A549 (cell line): ENCODE measurements around the gene IKZF3. TPM values are rescaled to one million over a fixed set of nuclear protein-coding genes. Genes with fewer than 3 reads are reported as not detected.

Experiments used
- ATAC-seq, 2 experiments: fragments of 200-7000 bp in 1 of 2; fragments of >200 bp in 1 of 2; cut with Nextera tagmentation in 1 of 2; cut with Tn5 transposase in 1 of 2; 3 replicates each; pipeline versions ENCODE4 v1.8.0 to v1.9.1; 2018 to 2020; ENCODE audit warnings: mild to moderate bottlenecking in 1 of 2, moderate library complexity in 1 of 2
- CTCF ChIA-PET: fragments of 300-600 bp; sonication (Branson Sonifier 250); formaldehyde crosslinking; extraction: SDS; loops from one replicate; lab custom pipeline; 2021; ENCODE audit warnings: antibody characterized with exemption, inconsistent platforms; lab: Yijun Ruan, JAX
- POLR2A ChIA-PET: fragments of 350-600 bp; formaldehyde crosslinking; extraction: SDS; loops from one replicate; lab custom pipeline; 2021; ENCODE audit warnings: antibody characterized with exemption, inconsistent platforms; lab: Yijun Ruan, JAX
- DNase-seq, 2 experiments: peaks; one replicate each; pipeline versions ENCODE4 v3.0.0 to v3.0.0-alpha.2; 2011 to 2016; ENCODE audit warnings: low read depth in 1 of 2, low spot score in 1 of 2
- FAIRE-seq: peaks from 2 replicates; lab custom pipeline; 2011; peaks lifted over from hg19 to GRCh38; lab: Jason Lieb, UNC
- H3K27ac ChIP-seq, 2 experiments: fragments of >200 bp; sonication (Bioruptor Twin); formaldehyde crosslinking; 3 replicates each; pipeline ENCODE4 v1.5.1; 2016 to 2017
- H3K4me1 ChIP-seq: fragments of >200 bp; sonication (Bioruptor Twin); formaldehyde crosslinking; 3 replicates; pipeline ENCODE4 v1.6.1; 2016
- H3K4me2 ChIP-seq: fragments of >200 bp; sonication (Bioruptor Twin); formaldehyde crosslinking; 3 replicates; pipeline ENCODE4 v1.6.1; 2016
- H3K4me3 ChIP-seq: fragments of >200 bp; sonication (Bioruptor Twin); formaldehyde crosslinking; 3 replicates; pipeline ENCODE4 v1.5.1; 2016
- H3K9me3 ChIP-seq: fragments of >200 bp; sonication (Bioruptor Twin); formaldehyde crosslinking; 3 replicates; pipeline ENCODE4 v1.6.1; 2016
- ATOH8 ChIP-seq: fragments of 250-450 bp; sonication (Bioruptor Pico); IDR thresholded peaks from 2 replicates; pipeline ENCODE4 v1.5.0; 2020; ENCODE audit warnings: low read depth, mild to moderate bottlenecking, moderate library complexity
- CHD2 ChIP-seq: fragments of 150-350 bp; IDR thresholded peaks from 2 replicates; pipeline ENCODE4 v1.6.1; 2014; ENCODE audit warnings: low read length; ENCODE audit not compliant: partially characterized antibody
- E2F6 ChIP-seq: IDR thresholded peaks from 2 replicates; pipeline ENCODE4 v1.6.1; 2012; ENCODE audit warnings: low read depth, borderline replicate concordance
- HES2 ChIP-seq: fragments of >200 bp; sonication (Bioruptor Twin); formaldehyde crosslinking; IDR thresholded peaks from 2 replicates; pipeline ENCODE4 v1.6.1; 2016
- JUN ChIP-seq, 2 experiments: fragments of >200 bp; sonication (Bioruptor Twin); formaldehyde crosslinking; IDR thresholded peaks; 2 replicates in 1 of 2; 3 replicates in 1 of 2; pipeline ENCODE4 v1.6.1; 2016 to 2017
- KDM1A ChIP-seq: fragments of 200-600 bp; sonication (generic); IDR thresholded peaks from 2 replicates; pipeline ENCODE4 v1.6.1; 2016; ENCODE audit warnings: low read depth, mild to moderate bottlenecking
- MAX ChIP-seq: IDR thresholded peaks from 2 replicates; pipeline ENCODE4 v1.6.1; 2012
- POLR2A ChIP-seq: IDR thresholded peaks from 2 replicates; pipeline ENCODE4 v1.6.1; 2012; ENCODE audit warnings: mild to moderate bottlenecking, low read length
- RAD21 ChIP-seq, 2 experiments: fragments of >200 bp in 1 of 2; sonication (Bioruptor Twin) in 1 of 2; formaldehyde crosslinking in 1 of 2; IDR thresholded peaks in 1 of 2; conservative IDR thresholded peaks in 1 of 2; 2 replicates in 1 of 2; 3 replicates in 1 of 2; pipeline ENCODE4 v1.6.1; 2012 to 2018; ENCODE audit warnings: inconsistent platforms in 1 of 2
- RARB ChIP-seq: fragments of 250-450 bp; sonication (Bioruptor Pico); IDR thresholded peaks from 2 replicates; pipeline ENCODE4 v1.8.0; 2021; ENCODE audit warnings: mild to moderate bottlenecking, moderate library complexity
- RCOR1 ChIP-seq: fragments of 150-350 bp; IDR thresholded peaks from 2 replicates; pipeline ENCODE4 v1.6.1; 2014; ENCODE audit warnings: antibody characterized with exemption, low read length, low read depth
- RNF2 ChIP-seq: fragments of 200-600 bp; sonication (generic); IDR thresholded peaks from 2 replicates; pipeline ENCODE4 v1.6.1; 2016; ENCODE audit warnings: low read depth, mild to moderate bottlenecking, antibody characterized with exemption, moderate library complexity, borderline replicate concordance
- SREBF2 ChIP-seq: fragments of 450-650 bp; IDR thresholded peaks from 2 replicates; pipeline ENCODE4 v1.6.1; 2014; ENCODE audit warnings: mild to moderate bottlenecking, moderate library complexity
- TP53 ChIP-seq: fragments of 250-450 bp; sonication (Bioruptor Pico); IDR thresholded peaks from 2 replicates; pipeline ENCODE4 v1.5.0; 2021; ENCODE audit warnings: mild to moderate bottlenecking, moderate library complexity
- USF2 ChIP-seq: fragments of 450-650 bp; IDR thresholded peaks from 2 replicates; pipeline ENCODE4 v1.6.1; 2014; ENCODE audit warnings: antibody characterized with exemption
- ZC3H11A ChIP-seq: fragments of 450-650 bp; IDR thresholded peaks from 2 replicates; pipeline ENCODE4 v1.6.1; 2014; ENCODE audit warnings: antibody characterized with exemption, mild to moderate bottlenecking
- ZFP36 ChIP-seq: fragments of 450-650 bp; IDR thresholded peaks from 2 replicates; pipeline ENCODE4 v1.6.1; 2014; ENCODE audit warnings: borderline replicate concordance; ENCODE audit not compliant: partially characterized antibody
- WGBS: methylation state at CpG from one replicate; pipeline ENCODE4 v1.1.6; 2017; ENCODE audit errors: missing lambda C conversion rate; 5-methylcytosine and 5-hydroxymethylcytosine counted together
- polyA minus RNA-seq: library from RNA; depleted of rRNA, polyadenylated mRNA; stranded (reverse); fragments of >200 nt; gene quantifications from 2 replicates; pipeline ENCODE4 v1.2.3, GENCODE V29; 2011; rRNA and poly(A)+ RNA removed
- polyA plus RNA-seq, 4 experiments: library from polyadenylated mRNA; depleted of rRNA in 3 of 4; stranded (reverse); fragments of >200 nt; fragmentation: RNase III in 1 of 4; extraction: RNeasy Plus Mini Kit Qiagen cat#74134 plus additional on column Dnase treatment in 1 of 4; gene quantifications; 2 replicates in 3 of 4; 3 replicates in 1 of 4; pipeline ENCODE4 v1.2.3, GENCODE V29; 2011 to 2017

Gene IKZF3
- polyA plus RNA-seq (2011; rRNA removed), result not detected in 2 replicates
- polyA plus RNA-seq (2012; cell fraction: cytosol; rRNA removed), result not detected in 2 replicates
- not detected in 2 replicates for polyA plus RNA-seq (2012; cell fraction: nucleus; rRNA removed)
- not detected in 3 replicates for polyA plus RNA-seq (2017; fragmentation: RNase III; extraction: RNeasy Plus Mini Kit Qiagen cat#74134 plus additional on column Dnase treatment)
- under 0.01 TPM in 1 of 2 replicates, not detected in the other for polyA minus RNA-seq

- Histone ChIP-seq H3K4me2 (peak within 1 kb of the TSS; percentile 89), H3K9me3 (peaks cover 7% of the 10 kb centered on the region), H3K27ac (no peak within 1 kb of the TSS), H3K4me3 (peak within 1 kb of the TSS; percentile 35), H3K4me1 (peaks cover 9% of the 10 kb centered on the region; the same call in 2 of the 3 replicates)
- ATAC-seq, result peak; percentile 78 to 90
- TF ChIP-seq MAX (peak; percentile 100), RNF2 (peak; percentile 89; the same call in 1 of the 2 replicates), HES2 (no peak), ZFP36 (peak; percentile 11), USF2 (no peak), E2F6 (peak; percentile 100), TP53 (CRISPR knock-in tag) (no peak), RAD21 (conservative IDR thresholded peaks at IDR 0.05 in 1 of 2, IDR thresholded peaks at IDR 0.05 in 1 of 2) (peak; percentile 44 to 58; a peak in 4 of 5 replicates)
- 12% methylated on average over 49 of the region's 50 CpGs for WGBS
- peak; percentile 62 to 64 for DNase-seq
- POLR2A ChIA-PET, result no interaction called here
- CTCF ChIA-PET, result interaction anchor here (0.9 to 1.6 kb wide), 4 partner anchors 51 to 111 kb away, joined by 3 to 4 read pairs (median 4); no protein-coding TSS in a partner anchor
- FAIRE-seq, result no peak
These were observed at the start of gene IKZF3 for GRCh38 chr17:39863918-39864746. Gene IKZF3 (minus strand): TSS chr17:39864312. CDS start chr17:39864126, 186 bp downstream.

- no peak for FAIRE-seq
- no peak overlapping the region for H3K4me3 ChIP-seq
- H3K9me3 ChIP-seq, result no peaks in the 10 kb centered on the region
- no peak for DNase-seq
- no peak overlapping the region for H3K4me2 ChIP-seq
- no peak overlapping the region for H3K27ac ChIP-seq
- CTCF ChIA-PET, result interaction anchor here (0.6 to 1.5 kb wide), 7 partner anchors 10 to 1697 kb away, joined by 3 to 4 read pairs (median 3); partner anchors contain the start of gene GSDMB
- no peak for ATAC-seq
- no peak for TF ChIP-seq ZC3H11A
- TF ChIP-seq USF2, result no peak
- no peak for TF ChIP-seq HES2
- WGBS, result 84% methylated on average over 6 of the region's 6 CpGs
- POLR2A ChIA-PET, result no interaction called here
- H3K4me1 ChIP-seq, result no peaks in the 10 kb centered on the region
These were observed 44.8 kb upstream of the IKZF3 start for GRCh38 chr17:39908789-39909352.

GRCh38 chr17:39904990-39905288 is 40.8 kb upstream of the IKZF3 start:
- Histone ChIP-seq H3K9me3 (no peaks in the 10 kb centered on the region), H3K4me1 (no peaks in the 10 kb centered on the region), H3K27ac (no peak overlapping the region), H3K4me3 (no peak overlapping the region), H3K4me2 (no peak overlapping the region)
- 0 out of 6 replicates have a peak, but pooled peaks of 1 of the 2 experiments have one; percentile 31 for ATAC-seq
- no peak for DNase-seq
- FAIRE-seq, result no peak
- CTCF ChIA-PET, result no interaction called here
- POLR2A ChIA-PET, result no interaction called here
- no peak for TF ChIP-seq JUN (IDR thresholded peaks at IDR 0.05)
- TF ChIP-seq POLR2A, result no peak
- no peak for TF ChIP-seq ATOH8
- no peak for TF ChIP-seq SREBF2
- no peak for TF ChIP-seq KDM1A
- TF ChIP-seq CHD2, result no peak
- no peak for TF ChIP-seq RARB (CRISPR knock-in tag)
- TF ChIP-seq RCOR1, result no peak
- 79% methylated on average over 3 of the region's 3 CpGs for WGBS
